GM12801 (cell line): ENCODE data around the gene ZDHHC19.

Source experiments
- CTCF ChIP-seq: IDR thresholded peaks from one replicate; pipeline ENCODE4 v1.5.1; 2011; ENCODE audit warnings: control low read depth; ENCODE audit not compliant: insufficient read length; ENCODE audit errors: extremely low read depth

ZDHHC19 gene

GRCh38 chr3:196149831-196150301 is 61.3 kb downstream of the ZDHHC19 start:
- no peak for TF ChIP-seq CTCF

- no peak for TF ChIP-seq CTCF
Observed at GRCh38 chr3:196149375-196149774, 61.8 kb downstream of the ZDHHC19 start.
